Panc1 (cell line): Measurements from ENCODE around the gene RALGAPA1.

Experiments
- CTCF ChIP-seq: fragments of 450-650 bp; IDR thresholded peaks from 2 replicates; pipeline ENCODE4 v1.5.1; 2017; ENCODE audit warnings: mild to moderate bottlenecking
- REST ChIP-seq, 2 experiments: IDR thresholded peaks; 2 replicates each; pipeline ENCODE4 v1.6.1; 2011 to 2012; ENCODE audit warnings: low read depth in 2 of 2, control low read depth in 1 of 2, low read length in 1 of 2, mild to moderate bottlenecking in 1 of 2, moderate library complexity in 1 of 2; ENCODE audit not compliant: insufficient read depth in 1 of 2

GRCh38 chr14:35807131-35807961 is 1.7 kb downstream of the RALGAPA1 start:
- TF ChIP-seq CTCF (no peak), REST (IDR thresholded peaks at IDR 0.05; ENCODE audit: insufficient read depth in 1 of 2, low read depth in 2 of 2, low read length in 1 of 2) (no peak)
